Transverse colon (tissue), 4 donors: ENCODE data around the gene NCCRP1. TPM values are rescaled to one million over a fixed set of nuclear protein-coding genes. Genes with fewer than 3 reads are reported as not detected.

ENCODE experiments used
- DNase-seq: peaks from one replicate; pipeline ENCODE4 v3.0.0-alpha.2; 2019
- H3K27ac ChIP-seq, 4 donors: fragments of 200-600 bp; sonication (generic); 2 replicates each; pipeline ENCODE4 v1.5.1; 2016 to 2018; ENCODE audit warnings: inconsistent platforms in 4 of 4
- H3K27me3 ChIP-seq: fragments of 200-600 bp; sonication (generic); 2 replicates; pipeline ENCODE4 v1.5.1; 2017; ENCODE audit warnings: inconsistent platforms
- H3K36me3 ChIP-seq, 4 donors: fragments of 200-600 bp; sonication (generic); 2 replicates each; pipeline ENCODE4 v1.5.1; 2017 to 2019; ENCODE audit warnings: inconsistent platforms in 4 of 4
- H3K4me1 ChIP-seq, 4 donors: fragments of 200-600 bp; sonication (generic); 2 replicates each; pipeline ENCODE4 v1.5.1; 2017 to 2020; ENCODE audit warnings: inconsistent platforms in 4 of 4
- H3K4me3 ChIP-seq, 4 donors: fragments of 200-600 bp; sonication (generic); 1 replicate in 1 of 4; 2 replicates in 3 of 4; pipeline versions ENCODE4 v1.5.1 to v1.6.1; 2017 to 2019; ENCODE audit warnings: inconsistent platforms in 4 of 4
- H3K9me3 ChIP-seq, 2 donors: fragments of 200-600 bp; sonication (generic); 2 replicates each; pipeline ENCODE4 v1.5.1; 2017 to 2019; ENCODE audit warnings: inconsistent platforms in 2 of 2
- CTCF ChIP-seq, 5 experiments: fragments of 200-600 bp in 3 of 5; fragments of 450-650 bp in 2 of 5; sonication (generic) in 3 of 5; IDR thresholded peaks; 1 replicate in 2 of 5; 2 replicates in 3 of 5; pipeline ENCODE4 v1.5.1; 2016 to 2017; ENCODE audit warnings: antibody characterized with exemption in 5 of 5, inconsistent platforms in 3 of 5, mild to moderate bottlenecking in 2 of 5, moderate library complexity in 1 of 5
- EP300 ChIP-seq: sonication (generic); formaldehyde crosslinking; IDR thresholded peaks from one replicate; pipeline ENCODE4 v1.6.1; 2017; ENCODE audit warnings: antibody characterized with exemption, low read depth
- POLR2A ChIP-seq: fragments of 450-650 bp; IDR thresholded peaks from one replicate; pipeline ENCODE4 v1.6.1; 2016; ENCODE audit warnings: antibody characterized with exemption, mild to moderate bottlenecking, moderate library complexity
- POLR2AphosphoS5 ChIP-seq, 3 donors: sonication (generic); formaldehyde crosslinking; IDR thresholded peaks; one replicate each; pipeline ENCODE4 v1.6.1; 2016; ENCODE audit warnings: antibody characterized with exemption in 3 of 3
- WGBS, 2 donors: methylation state at CpG; one replicate each; pipeline ENCODE4 v1.1.5; 2018; ENCODE audit warnings: low coverage in 1 of 2; 5-methylcytosine and 5-hydroxymethylcytosine counted together
- in situ Hi-C, 4 donors: fragments of 200-750 bp; cut with MboI; loops; one replicate each; pipeline versions ENCODE4 v1.15.0 to v1.15.1; 2017; ENCODE audit warnings: low sequenced_read_pairs in 3 of 4, low pct_ligation_motif_present in 1 of 4, low pct_unique_long_range_greater_than_20kb in 1 of 4
- intact Hi-C: fragments of 100-400 bp; cut with DNase I; formaldehyde crosslinking; loops from one replicate; pipeline ENCODE4 v1.15.1; 2023; ENCODE audit warnings: low total_unique reads
- total RNA-seq, 4 donors: library from RNA; depleted of rRNA; stranded (reverse); fragments of >200 nt; gene quantifications; one replicate each; pipeline ENCODE4 v1.1.0, GENCODE V29; 2016

NCCRP1 gene
- total RNA-seq, 4 donors from 2014 or later = 0.14 to 3.0 (median 1.1) TPM; not detected in 1

- no peaks in the 10 kb centered on the region for H3K4me1 ChIP-seq
- in situ Hi-C loops = loop anchor here in 1 of 4 donors (10.0 kb wide), 1 partner anchor 134 kb away; the partner anchor contains the start of gene LRFN1
- peaks cover 51% of the 10 kb centered on the region for H3K27me3 ChIP-seq
- no peak for DNase-seq
- WGBS, 2 donors = 15 to 34% methylated on average over 2 to 11 of the region's 11 CpGs
- no peak overlapping the region for H3K4me3 ChIP-seq
- H3K27ac ChIP-seq = no peak overlapping the region
- H3K36me3 ChIP-seq = no peaks in the 10 kb centered on the region
- TF ChIP-seq CTCF (IDR thresholded peaks at IDR 0.05) (no peak), POLR2A (no peak), EP300 (no peak), POLR2AphosphoS5 (IDR thresholded peaks at IDR 0.05) (no peak)
- H3K9me3 ChIP-seq = no peaks in the 10 kb centered on the region
- intact Hi-C loops = no loop called here
These were observed 6.0 kb upstream of the NCCRP1 start for GRCh38 chr19:39190768-39191167.

- 68% methylated on average over 2 of the region's 2 CpGs; no CpG with 5 or more reads in 1 of the 2 donors for WGBS, 2 donors
- TF ChIP-seq POLR2A (no peak), EP300 (no peak), CTCF (IDR thresholded peaks at IDR 0.05) (no peak), POLR2AphosphoS5 (IDR thresholded peaks at IDR 0.05) (no peak)
These were observed 3.9 kb upstream of the NCCRP1 start for GRCh38 chr19:39192846-39193245.

GRCh38 chr19:39193803-39194202 lies 3.0 kb upstream of the NCCRP1 start:
- no peaks in the 10 kb centered on the region for H3K9me3 ChIP-seq
- H3K27me3 ChIP-seq = peaks cover 75% of the 10 kb centered on the region
- DNase-seq = no peak
- peaks cover 0 to 7% (median 3%) of the 10 kb centered on the region in 4 donors for H3K4me1 ChIP-seq
- in situ Hi-C loops (loop anchor here in 1 of 4 donors (10.0 kb wide), 1 partner anchor 131 kb away; the partner anchor contains the start of gene LRFN1), intact Hi-C loops (no loop called here)
- WGBS, 2 donors = 10 to 30% methylated on average over 2 to 8 of the region's 8 CpGs
- H3K36me3 ChIP-seq = no peaks in the 10 kb centered on the region
- no peak overlapping the region for H3K27ac ChIP-seq
- H3K4me3 ChIP-seq = no peak overlapping the region
- TF ChIP-seq POLR2AphosphoS5 (IDR thresholded peaks at IDR 0.05) (no peak), POLR2A (no peak), EP300 (no peak), CTCF (IDR thresholded peaks at IDR 0.05) (no peak)

More at GRCh38 chr19:39192846-39193245, 3.9 kb upstream of the NCCRP1 start:
- no peaks in the 10 kb centered on the region for H3K9me3 ChIP-seq
- H3K36me3 ChIP-seq = no peaks in the 10 kb centered on the region
- H3K27ac ChIP-seq = no peak overlapping the region
- in situ Hi-C loops = loop anchor here in 1 of 4 donors (10.0 kb wide), 1 partner anchor 132 kb away; the partner anchor contains the start of gene LRFN1
- peaks cover 0 to 7% (median 3%) of the 10 kb centered on the region in 4 donors for H3K4me1 ChIP-seq
- peaks cover 72% of the 10 kb centered on the region for H3K27me3 ChIP-seq
- intact Hi-C loops = no loop called here
- H3K4me3 ChIP-seq = no peak overlapping the region
- no peak for DNase-seq

GRCh38 chr19:39194832-39195542 lies 1.8 kb upstream of the NCCRP1 start:
- H3K4me1 ChIP-seq = peaks cover 0 to 7% (median 3%) of the 10 kb centered on the region in 4 donors
- peaks cover 77% of the 10 kb centered on the region for H3K27me3 ChIP-seq
- no peaks in the 10 kb centered on the region for H3K36me3 ChIP-seq
- H3K4me3 ChIP-seq = no peak overlapping the region
- 45% methylated on average over 9 of the region's 9 CpGs; no CpG with 5 or more reads in 1 of the 2 donors for WGBS, 2 donors
- in situ Hi-C loops (loop anchor here in 1 of 4 donors (10.0 kb wide), 1 partner anchor 130 kb away; the partner anchor contains the start of gene LRFN1), intact Hi-C loops (no loop called here)
- no peaks in the 10 kb centered on the region for H3K9me3 ChIP-seq
- no peak for TF ChIP-seq POLR2A
- TF ChIP-seq POLR2AphosphoS5 (IDR thresholded peaks at IDR 0.05) = no peak
- TF ChIP-seq EP300 = no peak
- no peak for TF ChIP-seq CTCF (IDR thresholded peaks at IDR 0.05)
- H3K27ac ChIP-seq = no peak overlapping the region
- no peak for DNase-seq
